Activated CD4-positive, alpha-beta T cell treated with anti-CD3 and anti-CD28 coated beads, Interleukin-2, amount 10 ng/mL, durations not matched to agents 24 days and 14 days (primary cell): ENCODE measurements around the gene VARS2. TPM values are rescaled to one million over a fixed set of nuclear protein-coding genes. Genes with fewer than 3 reads are reported as not detected.
"Not testable (repeated sequence)": the region's sequence is repeated elsewhere in the genome, so short reads cannot be mapped to it uniquely, and the experiment has no call there.

Experiments used
- DNase-seq: peaks from one replicate; pipeline ENCODE4 v3.0.0; 2022
- H3K27ac Mint-ChIP-seq: one replicate; pipeline ENCODE4 v1.8.0; 2022; ENCODE audit warnings: mild to moderate bottlenecking, mixed read lengths
- H3K27me3 Mint-ChIP-seq: one replicate; pipeline ENCODE4 v1.8.0; 2022; ENCODE audit warnings: mixed read lengths
- H3K36me3 Mint-ChIP-seq: one replicate; pipeline ENCODE4 v1.8.0; 2022; ENCODE audit warnings: low read depth, mild to moderate bottlenecking, mixed read lengths
- H3K4me1 Mint-ChIP-seq: one replicate; pipeline ENCODE4 v1.8.0; 2021; ENCODE audit warnings: mixed read lengths
- H3K4me3 Mint-ChIP-seq: one replicate; pipeline ENCODE4 v1.8.0; 2022; ENCODE audit warnings: mild to moderate bottlenecking, moderate library complexity, mixed read lengths
- H3K9me3 Mint-ChIP-seq: one replicate; pipeline ENCODE4 v1.8.0; 2021; ENCODE audit warnings: mixed read lengths
- intact Hi-C: fragments of 100-400 bp; cut with micrococcal nuclease; formaldehyde crosslinking; loops from one replicate; pipeline ENCODE4 v1.15.1; 2023
- total RNA-seq: library from RNA; stranded (reverse); gene quantifications from 2 replicates; pipeline ENCODE4 v1.2.3, GENCODE V29; 2022

The VARS2 gene
- 74.8 and 84.2 TPM in 2 replicates for total RNA-seq

- H3K27ac Mint-ChIP-seq = peak within 1 kb of the TSS; percentile 98
- H3K4me3 Mint-ChIP-seq = peak within 1 kb of the TSS; percentile 92
- H3K4me1 Mint-ChIP-seq = peaks cover 40% of the 10 kb centered on the region
- intact Hi-C loops = loop anchor here (2.0 to 10.0 kb wide), 6 partner anchors 29 to 173 kb away; partner anchors contain the start of gene DDR1
- no peaks in the 10 kb centered on the region for H3K27me3 Mint-ChIP-seq
- no peaks in the 10 kb centered on the region for H3K9me3 Mint-ChIP-seq
- H3K36me3 Mint-ChIP-seq = peaks cover 65% of the 10 kb centered on the region
- DNase-seq = peak; percentile 98
These were observed at the start of gene VARS2 for GRCh38 chr6:30914076-30914853. TSS of gene VARS2 (plus strand) at chr6:30914238. CDS start at chr6:30914837, 599 bp downstream.

- Mint-ChIP-seq H3K4me1 (peaks cover 7% of the 10 kb centered on the region), H3K27ac (no peak overlapping the region), H3K36me3 (peaks cover 5% of the 10 kb centered on the region), H3K27me3 (no peaks in the 10 kb centered on the region), H3K4me3 (no peak overlapping the region), H3K9me3 (peaks cover 15% of the 10 kb centered on the region)
- DNase-seq = no peak
- intact Hi-C loops = no loop called here
These were observed 49.7 kb upstream of the VARS2 start for GRCh38 chr6:30864325-30864724.

GRCh38 chr6:30869241-30869749, 44.7 kb upstream of the VARS2 start:
- H3K9me3 Mint-ChIP-seq = peaks cover 32% of the 10 kb centered on the region
- H3K4me1 Mint-ChIP-seq = peaks cover 12% of the 10 kb centered on the region
- H3K27me3 Mint-ChIP-seq, H3K4me3 Mint-ChIP-seq, DNase-seq, intact Hi-C loops, H3K27ac Mint-ChIP-seq: not testable (repeated sequence)
- peaks cover 15% of the 10 kb centered on the region for H3K36me3 Mint-ChIP-seq

GRCh38 chr6:30870546-30870945, 43.5 kb upstream of the VARS2 start:
- peaks cover 32% of the 10 kb centered on the region for H3K9me3 Mint-ChIP-seq
- H3K4me3 Mint-ChIP-seq = no peak overlapping the region
- peaks cover 15% of the 10 kb centered on the region for H3K36me3 Mint-ChIP-seq
- intact Hi-C loops = no loop called here
- peaks cover 13% of the 10 kb centered on the region for H3K4me1 Mint-ChIP-seq
- no peak for DNase-seq
- peak overlapping the region; percentile 71 for H3K27ac Mint-ChIP-seq
- no peaks in the 10 kb centered on the region for H3K27me3 Mint-ChIP-seq

GRCh38 chr6:30871592-30872183, 42.4 kb upstream of the VARS2 start:
- Mint-ChIP-seq H3K27me3 (no peaks in the 10 kb centered on the region), H3K27ac (peak overlapping the region; percentile 85), H3K4me1 (peaks cover 21% of the 10 kb centered on the region), H3K36me3 (peaks cover 15% of the 10 kb centered on the region), H3K4me3 (no peak overlapping the region), H3K9me3 (peaks cover 32% of the 10 kb centered on the region)
- DNase-seq = no peak
- intact Hi-C loops = no loop called here

GRCh38 chr6:30873137-30873640, 40.8 kb upstream of the VARS2 start:
- Mint-ChIP-seq H3K27ac (no peak overlapping the region), H3K9me3 (peaks cover 28% of the 10 kb centered on the region), H3K36me3 (peaks cover 13% of the 10 kb centered on the region), H3K27me3 (no peaks in the 10 kb centered on the region), H3K4me3 (no peak overlapping the region), H3K4me1 (peaks cover 32% of the 10 kb centered on the region)
- no peak for DNase-seq
- intact Hi-C loops = no loop called here

- Mint-ChIP-seq H3K9me3 (peaks cover 25% of the 10 kb centered on the region), H3K36me3 (peaks cover 13% of the 10 kb centered on the region), H3K4me1 (peaks cover 38% of the 10 kb centered on the region)
- intact Hi-C loops, H3K27ac Mint-ChIP-seq, DNase-seq, H3K4me3 Mint-ChIP-seq, H3K27me3 Mint-ChIP-seq: not testable (repeated sequence)
These were observed 40.2 kb upstream of the VARS2 start for GRCh38 chr6:30873795-30874194.

- H3K4me1 Mint-ChIP-seq = peaks cover 44% of the 10 kb centered on the region
- intact Hi-C loops = no loop called here
- peak overlapping the region; percentile 73 for H3K27ac Mint-ChIP-seq
- no peak for DNase-seq
- H3K27me3 Mint-ChIP-seq = no peaks in the 10 kb centered on the region
- H3K9me3 Mint-ChIP-seq = peaks cover 22% of the 10 kb centered on the region
- no peak overlapping the region for H3K4me3 Mint-ChIP-seq
- peaks cover 9% of the 10 kb centered on the region for H3K36me3 Mint-ChIP-seq
These were observed 38.6 kb upstream of the VARS2 start for GRCh38 chr6:30875244-30876038.

GRCh38 chr6:30876039-30876730, 37.9 kb upstream of the VARS2 start:
- Mint-ChIP-seq H3K27me3 (no peaks in the 10 kb centered on the region), H3K4me1 (peaks cover 39% of the 10 kb centered on the region), H3K9me3 (peaks cover 17% of the 10 kb centered on the region), H3K36me3 (peaks cover 4% of the 10 kb centered on the region), H3K27ac (peak overlapping the region; percentile 27), H3K4me3 (no peak overlapping the region)
- intact Hi-C loops = no loop called here
- DNase-seq = no peak

- Mint-ChIP-seq H3K27ac (peak overlapping the region; percentile 85), H3K4me3 (peak overlapping the region; percentile 76), H3K4me1 (peaks cover 37% of the 10 kb centered on the region), H3K27me3 (peaks cover 3% of the 10 kb centered on the region), H3K9me3 (peaks cover 6% of the 10 kb centered on the region), H3K36me3 (peaks cover 4% of the 10 kb centered on the region)
- DNase-seq = peak; percentile 92
- intact Hi-C loops = loop anchor here (1.0 kb wide), 4 partner anchors 49 to 198 kb away; no protein-coding TSS in a partner anchor
These were observed 36.4 kb upstream of the VARS2 start for GRCh38 chr6:30877419-30878262.

- Mint-ChIP-seq H3K9me3 (no peaks in the 10 kb centered on the region), H3K36me3 (no peaks in the 10 kb centered on the region), H3K27me3 (peaks cover 3% of the 10 kb centered on the region), H3K27ac (no peak overlapping the region), H3K4me3 (no peak overlapping the region), H3K4me1 (peaks cover 47% of the 10 kb centered on the region)
- intact Hi-C loops = no loop called here
- no peak for DNase-seq
These were observed 34.2 kb upstream of the VARS2 start for GRCh38 chr6:30879684-30880427.

- Mint-ChIP-seq H3K27me3 (peaks cover 3% of the 10 kb centered on the region), H3K36me3 (no peaks in the 10 kb centered on the region), H3K4me3 (no peak overlapping the region), H3K9me3 (no peaks in the 10 kb centered on the region), H3K27ac (no peak overlapping the region), H3K4me1 (peaks cover 52% of the 10 kb centered on the region)
- intact Hi-C loops = no loop called here
- DNase-seq = no peak
These were observed 33.3 kb upstream of the VARS2 start for GRCh38 chr6:30880698-30881252.
